Prostate gland (tissue), 2 donors: Measurements from ENCODE around the gene DUSP21.
A peak's percentile ranks its signal among the peaks of the same experiment; 100 is the strongest.

Source experiments
- POLR2AphosphoS5 ChIP-seq: sonication (generic); formaldehyde crosslinking; IDR thresholded peaks from one replicate; pipeline ENCODE4 v1.6.1; 2017; ENCODE audit warnings: antibody characterized with exemption
- TF ChIP-seq, protein P1 (sequence below), 4 experiments: fragments of 200-600 bp in 2 of 4; fragments of 450-650 bp in 2 of 4; sonication (generic) in 2 of 4; IDR thresholded peaks; 1 replicate in 3 of 4; 2 replicates in 1 of 4; pipeline ENCODE4 v1.5.1; 2016 to 2019; ENCODE audit warnings: antibody characterized with exemption in 4 of 4, mild to moderate bottlenecking in 2 of 4, moderate library complexity in 2 of 4

DNA sequence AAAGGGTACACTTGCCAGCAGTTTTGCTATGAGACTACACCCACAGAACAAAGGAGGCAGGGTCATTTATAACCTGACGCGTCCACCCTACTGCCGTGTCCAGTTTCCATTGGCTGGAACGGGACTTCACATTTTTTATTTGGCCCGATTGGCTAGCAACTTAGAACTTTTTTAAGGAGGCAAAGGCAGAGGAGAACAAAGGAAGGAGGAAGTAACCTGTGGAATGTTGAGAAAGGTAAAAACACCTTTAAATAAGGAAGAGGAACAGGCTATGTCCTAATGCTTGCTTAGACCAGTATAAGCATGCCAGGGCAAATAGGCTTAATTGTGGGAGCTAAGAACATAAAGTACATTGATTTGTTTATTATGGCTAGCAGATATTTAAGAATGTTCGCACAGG lies 47.8 kb downstream of the DUSP21 start:
- TF ChIP-seq, protein P1, sequence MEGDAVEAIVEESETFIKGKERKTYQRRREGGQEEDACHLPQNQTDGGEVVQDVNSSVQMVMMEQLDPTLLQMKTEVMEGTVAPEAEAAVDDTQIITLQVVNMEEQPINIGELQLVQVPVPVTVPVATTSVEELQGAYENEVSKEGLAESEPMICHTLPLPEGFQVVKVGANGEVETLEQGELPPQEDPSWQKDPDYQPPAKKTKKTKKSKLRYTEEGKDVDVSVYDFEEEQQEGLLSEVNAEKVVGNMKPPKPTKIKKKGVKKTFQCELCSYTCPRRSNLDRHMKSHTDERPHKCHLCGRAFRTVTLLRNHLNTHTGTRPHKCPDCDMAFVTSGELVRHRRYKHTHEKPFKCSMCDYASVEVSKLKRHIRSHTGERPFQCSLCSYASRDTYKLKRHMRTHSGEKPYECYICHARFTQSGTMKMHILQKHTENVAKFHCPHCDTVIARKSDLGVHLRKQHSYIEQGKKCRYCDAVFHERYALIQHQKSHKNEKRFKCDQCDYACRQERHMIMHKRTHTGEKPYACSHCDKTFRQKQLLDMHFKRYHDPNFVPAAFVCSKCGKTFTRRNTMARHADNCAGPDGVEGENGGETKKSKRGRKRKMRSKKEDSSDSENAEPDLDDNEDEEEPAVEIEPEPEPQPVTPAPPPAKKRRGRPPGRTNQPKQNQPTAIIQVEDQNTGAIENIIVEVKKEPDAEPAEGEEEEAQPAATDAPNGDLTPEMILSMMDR (IDR thresholded peaks at IDR 0.05), result no peak
- TF ChIP-seq POLR2AphosphoS5, result peak; percentile 68
